OCI-LY7 (cell line): ENCODE results near the gene DPY19L2.
"Not testable (repeated sequence)": the region's sequence is repeated elsewhere in the genome, so short reads cannot be mapped to it uniquely, and the experiment has no call there.

Experiments used
- CTCF ChIP-seq: fragments of 200-600 bp; sonication (generic); conservative IDR thresholded peaks from 2 replicates; pipeline ENCODE4 v1.5.1; 2014; ENCODE audit warnings: mild to moderate bottlenecking, antibody characterized with exemption, low read length, moderate library complexity, mixed read lengths
- EZH2phosphoT487 ChIP-seq: fragments of 200-600 bp; sonication (generic); IDR thresholded peaks from 2 replicates; pipeline ENCODE4 v1.6.1; 2018; ENCODE audit warnings: low read depth, borderline replicate concordance, mild to moderate bottlenecking, mixed run types, antibody characterized with exemption, low read length, moderate library complexity, mixed read lengths

- not testable (repeated sequence) for TF ChIP-seq CTCF, EZH2phosphoT487
These were observed 130.5 kb downstream of the DPY19L2 start for GRCh38 chr12:63537838-63538237.
